HT1080 (cell line): ENCODE measurements around the gene BRME1. TPM values are rescaled to one million over a fixed set of nuclear protein-coding genes. Genes with fewer than 3 reads are reported as not detected.

ENCODE experiments used
- DNase-seq: peaks from one replicate; pipeline ENCODE4 v3.0.0-alpha.2; 2015; ENCODE audit warnings: low read depth
- total RNA-seq: library from RNA; depleted of rRNA; stranded (reverse); fragments of >200 nt; shearing (Covaris generic); gene quantifications from 2 replicates; pipeline ENCODE4 v1.2.3, GENCODE V29; 2014

The BRME1 gene
- total RNA-seq, 1 experiment from 2014 or later, result 2.0 TPM

DNA sequence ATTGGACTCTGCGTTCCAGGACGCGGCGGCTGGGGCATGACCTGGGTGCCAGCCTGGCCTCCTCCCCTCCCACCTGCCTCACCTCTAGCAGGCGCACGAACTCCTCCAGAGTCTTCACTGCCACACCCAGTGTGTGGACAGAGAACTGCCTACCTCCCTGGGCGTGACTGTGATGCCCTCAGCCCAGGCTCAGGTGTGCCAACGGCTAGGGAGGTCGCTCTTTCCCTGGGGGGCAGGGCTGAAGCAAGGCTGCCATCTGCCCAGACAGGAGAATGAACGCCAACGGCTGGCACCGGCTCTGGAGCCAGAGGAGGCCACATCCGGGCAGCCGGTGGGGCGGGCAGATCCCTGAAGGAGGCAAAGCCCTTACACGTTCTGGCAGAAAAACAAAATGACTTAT lies 17.6 kb downstream of the BRME1 start:
- no peak for DNase-seq

DNA sequence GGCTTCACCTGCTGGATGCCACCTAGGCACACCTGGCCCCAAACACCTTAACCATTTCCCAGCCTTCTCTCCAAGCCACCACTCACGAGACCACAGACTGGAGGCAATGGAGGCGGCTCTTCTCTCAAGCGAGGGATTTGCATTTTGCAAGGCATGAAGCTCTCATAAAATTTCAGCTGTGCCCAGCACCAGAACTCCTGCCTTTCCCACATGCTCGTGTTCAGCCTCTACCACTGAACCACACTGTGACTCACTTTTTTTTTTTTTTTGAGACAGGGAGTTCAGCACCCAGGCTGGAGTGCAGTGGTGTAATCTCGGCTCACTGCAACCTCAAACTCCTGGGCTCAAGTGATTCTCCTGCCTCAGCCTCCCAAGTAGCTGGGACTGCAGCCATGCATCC lies 18.4 kb downstream of the BRME1 start:
- peak; percentile 60 for DNase-seq

DNA sequence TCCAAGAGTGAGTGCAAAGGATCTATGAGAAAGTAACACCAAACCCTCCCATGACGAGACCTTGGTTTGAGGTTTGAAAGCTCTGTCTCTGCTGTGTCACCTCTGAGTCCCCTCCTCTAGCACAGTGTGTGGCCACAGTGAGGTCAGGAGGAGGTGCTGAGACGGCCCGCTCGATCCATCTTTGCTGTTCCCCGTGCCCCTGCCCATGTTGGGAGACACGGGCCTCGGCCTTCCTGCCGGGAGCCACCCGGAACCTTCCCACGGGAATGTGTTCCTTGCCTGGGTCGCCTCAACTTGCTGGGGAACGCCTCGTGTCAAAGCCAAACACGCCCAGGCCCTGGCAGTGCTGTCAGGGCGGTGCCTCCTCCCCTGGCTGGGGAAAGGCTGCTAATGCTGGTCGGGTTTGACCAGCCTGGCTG lies 18.9 kb downstream of the BRME1 start:
- no peak for DNase-seq

DNA sequence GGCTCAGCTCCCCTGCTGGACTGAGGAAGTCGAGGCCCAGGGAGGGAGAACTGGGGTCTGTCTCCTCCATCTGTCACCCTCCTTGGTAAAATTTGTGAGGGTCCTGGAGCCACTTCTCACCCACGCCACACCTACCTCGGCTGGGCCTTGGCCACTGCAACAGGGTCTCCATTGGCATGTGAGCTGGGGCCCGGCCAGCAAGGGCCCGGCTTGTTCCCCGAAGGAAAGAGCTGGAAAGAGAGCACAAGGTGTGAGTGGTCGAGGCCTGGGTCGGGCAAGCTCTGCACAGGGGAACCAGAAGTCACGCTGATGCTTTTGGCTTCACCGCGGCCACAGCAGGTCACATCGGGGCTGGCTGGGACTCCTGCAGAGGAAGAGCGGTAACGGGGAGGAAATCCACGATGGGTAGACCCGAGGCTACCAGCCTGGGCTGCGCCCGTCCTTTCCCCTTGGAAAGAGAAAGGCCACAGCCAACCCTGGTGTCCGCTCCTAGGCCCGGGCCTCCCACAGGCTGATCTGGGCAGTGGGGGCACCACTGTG lies 20.0 kb downstream of the BRME1 start:
- DNase-seq, result no peak

DNA sequence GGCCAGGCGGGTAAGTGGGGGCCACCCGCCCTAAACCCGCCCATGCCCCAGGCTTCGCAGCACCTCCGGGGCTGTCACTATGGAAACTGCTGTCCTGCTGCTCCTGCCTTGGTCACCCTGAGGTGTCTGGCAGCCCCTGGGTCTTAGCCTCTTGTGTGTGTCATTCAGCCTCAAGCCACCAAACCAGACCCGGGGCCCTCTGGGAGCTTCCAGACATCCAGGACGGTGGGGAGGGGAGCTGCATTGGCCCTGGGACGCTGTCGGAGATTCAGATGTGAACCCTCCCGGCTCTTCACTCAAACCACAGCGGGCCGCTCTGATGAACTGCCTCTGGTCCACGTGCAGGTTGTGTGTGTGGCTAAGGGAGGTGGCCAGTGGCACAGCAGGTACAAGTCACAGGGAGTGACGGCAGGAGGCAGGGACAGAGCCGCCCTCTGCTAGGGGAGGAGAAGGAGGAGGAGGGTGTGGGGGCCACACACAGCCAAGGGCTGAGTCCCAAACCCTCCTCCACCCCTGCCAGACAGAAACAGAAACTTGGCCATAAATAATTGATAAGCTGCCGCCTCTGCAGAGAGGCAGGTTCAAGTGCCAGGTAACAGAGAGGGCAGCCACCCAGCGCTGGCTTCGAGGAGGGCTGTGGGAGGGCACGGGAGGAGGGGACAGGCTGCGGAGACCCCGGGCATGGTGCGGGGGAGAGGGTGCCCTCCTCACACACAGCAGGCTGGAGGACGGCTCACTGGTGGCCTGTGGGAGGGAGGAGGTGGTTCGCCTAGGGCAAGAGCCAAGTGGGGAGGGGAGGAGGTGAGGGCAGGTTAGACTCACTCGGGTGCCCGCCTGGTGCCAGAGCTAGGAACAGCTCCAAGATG lies 21.0 kb downstream of the BRME1 start:
- DNase-seq, result no peak

DNA sequence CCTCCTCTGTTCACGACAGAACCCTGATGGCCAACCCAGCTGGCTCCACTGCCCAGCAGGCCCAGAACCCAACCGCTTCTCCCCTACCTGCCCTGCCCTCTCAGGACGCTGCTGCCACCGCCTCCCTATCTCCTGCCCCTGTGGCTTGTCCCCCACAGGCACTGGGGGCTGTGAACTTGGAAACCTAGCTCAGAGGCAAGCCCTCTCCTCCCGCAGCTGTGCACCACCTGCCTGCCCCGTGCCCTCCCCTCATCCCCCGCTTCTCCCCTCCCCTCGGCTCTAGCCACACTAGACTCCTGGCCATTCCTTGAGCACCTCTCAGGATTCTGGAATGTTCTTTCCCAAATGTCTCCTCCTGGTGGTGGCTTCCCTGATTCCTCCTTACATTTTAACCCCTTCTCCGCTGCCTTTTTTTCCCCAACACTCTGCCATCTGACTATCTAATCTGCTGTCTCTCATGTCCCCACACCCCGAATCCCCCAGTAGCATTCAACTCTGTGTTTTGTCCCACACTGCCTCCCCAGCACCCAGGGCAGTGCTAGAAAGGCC lies 22.3 kb downstream of the BRME1 start:
- no peak for DNase-seq

DNA sequence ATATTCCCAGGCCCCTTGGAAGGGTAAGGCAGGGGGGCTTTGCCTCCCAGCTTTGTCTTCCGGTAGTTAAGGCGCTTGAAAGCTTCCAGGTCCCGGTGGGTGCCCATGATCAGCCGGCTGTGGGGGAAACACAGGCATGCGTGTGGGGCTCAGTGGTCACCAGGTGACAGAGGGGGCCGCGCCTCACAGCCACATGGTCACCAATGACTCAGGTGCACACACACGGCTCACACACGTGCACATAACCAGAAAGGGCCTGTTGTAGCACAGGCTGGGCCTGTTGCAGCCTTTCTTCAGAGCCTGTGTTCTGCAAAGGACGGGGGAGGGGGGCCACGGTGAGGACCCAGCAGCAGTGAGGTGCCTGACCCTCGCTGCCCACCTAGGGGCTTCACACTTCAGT lies 23.1 kb downstream of the BRME1 start:
- no peak for DNase-seq

DNA sequence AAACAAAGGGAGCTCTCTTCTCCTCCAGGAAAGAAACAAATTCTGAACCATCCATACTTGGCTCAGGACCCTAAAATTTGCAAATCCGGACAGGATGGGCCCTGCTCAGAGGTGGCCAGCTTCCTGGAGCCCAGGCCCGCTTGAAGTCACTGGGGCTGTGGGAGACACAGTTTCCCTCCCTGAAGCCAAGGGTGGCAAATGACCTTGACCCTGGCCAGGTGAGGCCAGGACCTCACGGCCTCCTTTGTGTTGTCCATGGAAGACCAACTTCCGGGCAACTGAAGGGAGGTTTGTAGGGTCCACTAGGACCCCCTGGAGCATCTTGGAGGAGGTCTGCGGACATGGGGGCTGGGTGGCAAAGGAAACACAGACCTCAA lies 23.5 kb downstream of the BRME1 start:
- DNase-seq, result no peak

DNA sequence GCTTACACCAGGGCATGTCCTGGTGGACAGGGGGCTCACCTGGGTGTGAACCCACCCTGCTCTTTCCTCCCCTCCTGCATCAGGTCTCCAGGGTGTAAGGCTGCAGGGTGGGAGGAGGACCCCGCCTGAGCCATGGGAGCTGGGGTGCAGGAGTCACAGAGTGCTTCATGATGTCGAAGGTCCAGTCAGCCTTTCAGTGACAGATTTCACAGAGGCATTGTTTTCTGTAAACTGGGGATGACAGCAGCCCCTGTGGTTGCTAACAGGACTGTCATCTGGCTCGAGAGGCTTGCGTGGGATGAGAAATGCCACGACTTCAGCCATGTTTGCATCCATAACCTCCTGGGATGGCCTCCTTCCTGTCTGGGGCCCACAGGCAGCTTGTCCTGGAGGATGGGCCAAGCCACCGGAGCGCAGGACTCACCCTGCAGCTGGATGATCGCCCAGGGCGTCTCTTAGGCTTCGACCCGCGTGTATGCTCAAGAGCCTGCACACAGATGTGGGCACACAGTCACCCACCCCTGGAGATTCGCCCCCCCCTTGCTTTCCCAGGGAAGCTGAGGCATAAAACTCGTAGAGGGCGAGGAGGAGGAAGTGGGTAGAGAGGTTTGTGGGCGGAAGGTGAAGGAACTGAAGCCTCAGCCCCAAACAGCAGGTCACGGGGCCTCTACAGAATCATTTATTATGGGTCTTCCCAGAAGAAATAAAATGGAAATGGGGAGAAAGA lies 24.1 kb downstream of the BRME1 start:
- DNase-seq, result no peak

DNA sequence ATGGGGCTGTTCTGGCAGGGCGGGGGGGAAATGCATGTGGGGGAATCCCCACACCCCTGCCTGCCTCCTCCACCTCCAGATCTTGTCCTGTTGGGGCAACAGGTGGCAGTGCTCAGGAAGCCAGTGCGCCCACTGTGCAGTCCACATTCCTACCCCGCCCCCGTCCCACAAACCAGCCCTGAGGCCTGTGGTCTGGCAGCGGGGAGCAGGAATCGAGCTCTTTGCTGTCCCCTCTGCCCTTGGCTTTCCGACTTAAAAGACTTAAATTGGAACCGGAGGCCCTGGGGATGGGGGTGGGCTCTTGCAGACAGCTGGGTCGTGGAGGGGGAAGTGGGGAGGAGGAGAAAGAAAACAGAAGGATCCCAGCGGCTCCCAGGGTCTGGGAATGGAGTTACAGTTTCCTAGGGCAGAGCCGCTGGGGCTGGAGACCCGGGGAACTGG lies 24.6 kb downstream of the BRME1 start:
- no peak for DNase-seq

DNA sequence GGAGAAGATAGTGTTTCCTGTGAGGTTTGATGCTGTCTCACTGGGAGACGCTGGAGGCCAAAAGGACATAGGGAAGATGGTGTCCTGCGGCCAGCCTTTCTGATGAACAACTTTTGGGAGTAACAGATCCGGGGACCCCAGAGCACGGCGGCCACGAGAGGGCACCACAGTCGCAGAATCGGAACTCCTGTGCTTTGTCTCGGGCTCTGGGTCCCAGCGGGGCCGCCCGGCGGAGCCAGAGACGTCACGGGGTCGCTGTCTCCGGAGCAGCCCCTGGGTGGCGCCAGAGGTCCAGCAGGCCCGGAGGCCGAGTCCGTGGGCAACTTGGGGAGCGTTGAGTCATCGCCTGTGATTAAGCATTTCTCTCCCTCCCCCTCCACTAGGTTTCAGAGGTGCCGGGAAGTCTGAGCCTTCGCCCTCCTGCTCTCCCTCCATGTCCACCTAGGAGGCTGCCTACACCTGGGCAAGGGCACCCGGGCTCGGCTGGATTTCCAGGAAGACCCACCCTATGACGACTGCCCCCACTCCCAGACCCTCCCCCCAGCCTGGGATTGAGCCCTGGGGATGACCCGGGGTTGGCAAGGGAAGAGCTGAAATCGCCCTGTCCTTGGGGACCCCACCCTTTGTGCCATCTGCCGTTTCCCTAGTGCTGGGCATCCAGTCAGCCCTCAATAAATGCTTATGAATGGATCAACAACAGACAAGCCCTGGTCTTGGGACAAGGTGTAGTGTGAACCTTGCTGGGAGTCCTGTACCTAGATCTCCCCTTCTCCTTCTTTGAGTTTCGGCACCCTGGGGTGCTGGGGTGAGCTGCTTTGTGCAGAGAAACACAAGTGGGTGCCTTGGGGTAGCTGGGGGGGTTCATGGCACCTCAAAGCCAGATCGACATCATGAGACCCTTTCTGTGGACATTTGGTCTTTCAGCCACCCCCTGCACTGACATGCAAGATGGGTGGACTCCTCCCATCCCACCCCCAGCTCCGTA lies 25.6 kb downstream of the BRME1 start:
- peak; percentile 96 for DNase-seq

DNA sequence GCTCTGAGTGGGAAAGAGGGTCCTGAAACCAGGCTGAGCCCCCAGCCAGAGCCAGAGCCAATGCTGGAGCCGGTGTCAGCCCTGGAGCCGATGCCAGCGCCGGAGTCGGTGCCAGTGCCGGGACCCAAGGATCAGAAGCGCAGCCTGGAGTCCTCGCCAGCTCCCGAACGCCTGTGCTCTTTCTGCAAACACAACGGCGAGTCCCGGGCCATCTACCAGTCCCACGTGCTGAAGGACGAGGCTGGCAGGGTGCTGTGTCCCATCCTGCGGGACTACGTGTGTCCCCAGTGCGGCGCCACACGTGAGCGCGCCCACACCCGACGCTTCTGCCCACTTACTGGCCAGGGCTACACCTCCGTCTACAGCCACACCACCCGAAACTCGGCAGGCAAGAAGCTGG lies 28.6 kb downstream of the BRME1 start:
- no peak for DNase-seq

DNA sequence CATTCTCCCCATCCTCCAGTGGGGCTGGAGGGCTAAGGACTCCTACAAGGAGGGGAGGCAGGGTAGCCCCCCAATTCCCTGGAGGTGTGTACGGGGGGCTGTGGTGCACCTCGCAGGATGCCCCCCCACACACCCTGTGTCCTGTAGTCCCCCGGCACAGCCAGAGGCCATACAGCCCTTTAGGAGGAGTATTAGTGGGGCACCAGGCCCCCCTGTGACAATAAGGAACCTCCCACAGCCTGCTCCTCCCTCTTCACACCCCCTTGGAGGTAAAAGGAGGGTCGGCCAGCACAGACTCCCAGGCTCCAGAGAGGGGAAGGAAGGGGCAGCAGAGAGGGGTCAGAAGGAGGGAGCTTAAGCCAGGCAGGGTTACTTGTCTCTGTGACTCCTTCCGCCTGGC lies 29.1 kb downstream of the BRME1 start, which contains the start of gene NANOS3:
Gene NANOS3 (plus strand): TSS at position 301 of the 400 bp plus-strand sequence. CDS start 115 bp downstream, outside the sequence.
- DNase-seq, result no peak

DNA sequence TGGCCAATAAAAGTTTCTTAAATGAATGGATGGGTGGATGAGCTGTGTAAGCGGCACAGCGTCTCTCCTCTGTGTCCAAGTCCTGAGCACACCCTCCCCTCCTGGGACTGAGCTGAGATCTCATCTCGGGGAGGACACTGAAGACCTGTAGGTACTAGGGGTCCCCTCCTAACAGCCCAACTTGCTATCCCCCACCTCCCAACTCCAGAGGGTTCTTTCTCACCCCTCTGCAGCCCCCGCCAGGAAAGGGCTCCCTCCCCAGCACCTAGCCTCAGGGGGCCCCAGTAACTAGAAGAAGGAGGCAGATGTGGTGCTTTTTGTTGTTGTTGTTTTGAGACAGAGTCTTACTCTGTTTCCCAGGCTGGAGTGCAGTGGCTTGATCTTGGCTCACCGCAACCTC lies 30.1 kb downstream of the BRME1 start:
- DNase-seq, result no peak

DNA sequence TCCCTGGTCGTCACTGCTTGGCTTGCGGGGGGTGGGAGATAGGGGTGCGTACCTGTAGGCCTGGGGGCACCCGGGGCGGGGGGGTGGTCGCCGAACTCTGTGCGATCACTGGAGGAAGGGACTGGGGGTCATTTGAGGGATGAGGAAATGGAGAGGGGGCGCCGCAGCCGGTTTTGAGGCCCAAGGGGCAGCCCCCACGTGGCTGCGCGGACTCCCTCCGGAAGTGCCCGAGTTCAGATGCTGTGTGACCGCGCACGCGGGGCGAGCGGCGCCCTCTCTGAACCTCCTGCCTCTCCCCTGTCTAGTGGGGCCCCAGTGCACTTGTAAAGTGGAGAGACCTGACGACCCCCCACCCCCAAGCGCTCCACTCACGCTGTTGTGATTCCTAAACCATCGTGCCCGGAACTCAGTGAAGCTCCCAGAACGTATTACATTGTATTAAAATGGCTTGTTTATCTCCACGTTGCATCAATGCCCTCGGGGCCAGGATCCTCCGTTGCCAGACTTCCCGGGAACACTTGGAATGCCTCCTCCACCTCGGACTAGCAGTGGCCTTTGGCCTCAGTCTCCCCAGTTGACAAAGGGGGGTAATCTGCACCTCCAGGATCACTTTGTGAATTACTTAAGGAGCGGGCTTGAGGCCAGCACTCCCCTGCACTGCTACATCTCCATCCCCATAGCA lies 31.9 kb downstream of the BRME1 start:
- DNase-seq, result no peak

DNA sequence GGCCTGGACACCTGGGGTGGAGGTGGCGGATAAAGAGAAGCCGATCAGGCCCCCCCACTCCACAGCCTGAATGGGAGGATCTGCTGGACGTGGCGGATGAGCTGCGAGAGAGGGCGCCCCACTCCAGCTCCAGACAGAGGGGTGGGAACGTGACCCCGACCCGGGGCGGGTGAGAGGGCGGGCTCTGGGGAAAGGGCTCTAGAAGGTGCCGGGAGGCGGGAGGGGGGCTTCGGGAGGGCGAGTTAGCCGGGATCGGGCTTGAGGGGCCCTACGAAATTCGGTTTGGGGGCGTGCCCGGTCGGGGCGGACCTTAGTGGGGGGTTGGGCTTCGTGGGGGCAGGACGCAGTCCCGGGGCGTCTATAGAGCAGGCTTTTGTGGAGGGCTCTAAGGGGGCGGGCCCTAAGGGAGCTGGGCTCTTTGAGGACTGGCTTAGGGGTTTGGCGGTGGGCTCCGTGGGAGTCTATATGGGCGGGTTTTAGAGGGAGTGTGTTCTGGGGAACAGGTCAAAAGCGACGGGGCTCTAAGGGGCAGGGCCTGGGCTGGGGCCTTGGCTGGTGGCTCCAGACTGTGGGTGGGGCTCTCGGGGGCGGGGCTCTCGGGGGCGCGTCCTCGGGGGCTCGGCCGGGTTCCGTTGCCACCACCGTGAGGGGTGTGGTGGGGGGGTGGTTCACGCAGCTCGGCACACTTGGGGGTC lies 33.1 kb downstream of the BRME1 start:
- no peak for DNase-seq

DNA sequence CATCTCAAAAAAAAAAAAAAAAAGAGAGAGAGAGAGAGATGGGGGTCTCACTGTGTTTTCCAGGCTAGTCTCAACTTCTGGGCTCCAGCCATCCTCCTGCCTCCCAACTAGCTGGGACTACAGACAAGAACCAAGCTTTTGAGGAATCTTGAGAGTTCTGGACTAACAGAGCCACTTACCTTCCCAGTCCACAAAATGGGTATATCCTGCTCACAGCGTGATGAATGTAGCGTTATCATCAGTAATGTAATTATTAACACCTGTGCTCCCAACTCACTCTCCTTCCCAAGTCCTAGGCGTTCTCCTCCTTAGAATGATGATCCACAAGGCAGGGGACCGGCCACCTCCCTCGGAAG lies 33.6 kb downstream of the BRME1 start:
- DNase-seq, result no peak

DNA sequence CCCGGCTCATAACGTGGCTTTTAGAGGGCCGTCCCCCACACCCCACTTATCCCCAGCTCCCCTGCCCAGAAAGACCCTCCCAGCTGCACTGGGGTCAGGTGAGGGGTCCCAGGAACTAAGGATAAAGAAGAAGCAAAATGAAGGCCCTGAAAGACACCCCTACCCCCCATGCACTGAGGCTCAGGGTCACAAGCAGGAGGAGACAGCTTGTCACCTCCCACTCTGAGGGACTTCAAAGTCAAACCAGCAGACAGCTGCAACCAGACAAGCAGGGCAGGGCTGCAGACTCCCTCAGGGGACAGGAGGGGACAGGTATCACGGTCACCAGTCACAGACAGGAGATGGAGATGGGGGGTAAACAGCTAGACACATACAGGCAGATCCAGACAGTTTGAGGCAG lies 35.0 kb downstream of the BRME1 start:
- DNase-seq, result no peak

DNA sequence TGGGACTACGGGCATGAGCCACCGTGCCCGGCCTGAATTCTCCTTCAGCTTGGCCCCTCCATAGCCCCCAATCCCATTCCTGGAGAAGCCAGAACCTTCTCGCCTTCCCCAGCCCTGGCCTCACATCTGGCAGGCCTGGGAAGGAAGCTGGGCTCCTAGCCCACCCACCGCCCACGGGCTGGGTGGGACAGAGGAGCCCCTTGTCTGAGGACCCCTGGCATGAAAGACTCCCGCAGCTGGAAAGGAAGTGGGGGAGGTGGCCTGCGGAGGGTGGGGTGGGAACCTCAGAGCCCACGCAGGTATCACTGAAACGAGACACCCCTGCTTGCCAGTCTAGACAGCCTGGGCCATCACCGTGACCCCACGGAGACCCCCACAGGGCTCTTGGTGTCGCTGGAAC lies 36.6 kb downstream of the BRME1 start:
- no peak for DNase-seq

DNA sequence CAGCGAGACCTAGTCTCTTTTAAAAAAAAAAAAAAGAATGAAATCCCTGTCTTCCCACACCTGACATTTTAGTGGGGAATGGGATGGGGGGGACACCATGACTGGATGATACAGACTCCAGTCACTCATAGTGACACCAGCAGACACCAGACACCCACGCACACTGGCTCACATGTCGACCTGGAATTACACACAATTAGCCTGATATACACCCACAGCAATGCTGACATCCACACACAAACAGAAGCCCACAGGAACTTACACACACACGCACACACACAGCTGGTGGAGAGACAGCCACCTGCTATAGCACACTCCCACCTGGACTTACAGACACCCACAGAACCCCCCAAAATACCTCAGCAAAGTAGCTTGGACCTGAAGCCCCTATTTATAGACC lies 37.3 kb downstream of the BRME1 start:
- no peak for DNase-seq
